ENCODE data around the gene RFLNA.
A peak's percentile ranks its signal among the peaks of the same experiment; 100 is the strongest.
"Not testable (repeated sequence)": the region's sequence is repeated elsewhere in the genome, so short reads cannot be mapped to it uniquely, and the experiment has no call there.

The RFLNA gene

DNA sequence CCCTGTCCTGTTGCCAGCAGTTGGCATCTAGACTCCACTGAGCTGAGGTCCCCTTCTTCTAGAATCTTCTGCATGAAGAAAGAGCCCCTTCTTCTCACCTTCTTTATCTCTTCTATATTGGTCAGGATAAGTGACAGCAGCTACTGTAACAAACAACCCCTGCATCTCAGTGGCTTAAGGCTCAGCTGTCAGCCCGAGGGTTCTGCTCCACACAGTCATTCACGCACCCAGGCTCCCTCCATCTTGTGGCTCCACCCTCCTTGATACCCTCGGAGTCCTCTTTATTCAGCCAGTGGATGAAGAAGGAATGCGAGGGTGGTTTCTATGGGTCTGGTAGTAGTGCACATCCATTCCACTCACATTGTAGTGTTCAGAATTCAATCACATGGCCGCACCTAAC lies 10.5 kb upstream of the RFLNA start:
- no peak for DNase-seq

- peak in 1 of 2 experiments; percentile 24 for DNase-seq
These were observed 8.5 kb upstream of the RFLNA start for GRCh38 chr12:124286414-124286813.

DNA sequence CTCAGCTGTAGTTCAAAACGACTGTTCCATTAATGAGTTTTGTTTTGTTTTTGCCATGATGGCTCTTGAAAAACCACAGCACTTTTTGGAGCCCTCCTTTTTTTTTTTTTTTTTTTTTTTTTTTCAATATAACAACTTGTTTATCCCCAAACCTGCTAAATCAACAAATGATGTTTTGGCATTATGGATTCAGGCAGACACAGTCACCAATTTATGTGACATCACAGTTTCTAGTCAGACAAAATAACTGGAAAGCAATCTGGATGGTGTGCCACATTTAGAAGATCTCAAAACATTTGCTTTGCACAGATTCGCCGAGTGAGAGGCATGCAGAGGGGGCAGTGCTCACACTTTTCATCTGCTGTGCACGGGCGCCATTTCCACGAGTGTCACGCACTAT lies 7.9 kb upstream of the RFLNA start:
- DNase-seq, result no peak

GRCh38 chr12:124289634-124290600 lies 5.0 kb upstream of the RFLNA start:
- DNase-seq, result no peak

DNA sequence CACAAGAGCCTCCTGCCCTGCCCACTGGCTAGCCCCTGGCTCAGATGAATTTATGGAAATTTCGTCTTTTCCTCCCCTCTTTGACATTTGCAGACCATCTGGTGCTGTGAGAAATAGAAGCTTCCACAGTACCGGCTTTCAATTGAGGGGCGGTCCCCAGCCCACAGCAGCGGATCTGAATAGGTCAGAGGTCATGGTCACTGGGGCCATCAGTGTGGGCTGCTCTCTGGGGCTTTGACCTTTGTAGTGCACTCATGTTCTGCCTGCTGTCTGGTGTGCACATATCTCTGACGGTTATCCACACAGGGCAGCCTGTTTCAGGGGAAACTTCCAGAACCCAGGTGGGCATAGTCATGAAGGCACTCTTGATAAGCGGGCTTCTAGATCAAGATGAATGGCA lies 2.5 kb upstream of the RFLNA start:
- DNase-seq, result no peak

DNA sequence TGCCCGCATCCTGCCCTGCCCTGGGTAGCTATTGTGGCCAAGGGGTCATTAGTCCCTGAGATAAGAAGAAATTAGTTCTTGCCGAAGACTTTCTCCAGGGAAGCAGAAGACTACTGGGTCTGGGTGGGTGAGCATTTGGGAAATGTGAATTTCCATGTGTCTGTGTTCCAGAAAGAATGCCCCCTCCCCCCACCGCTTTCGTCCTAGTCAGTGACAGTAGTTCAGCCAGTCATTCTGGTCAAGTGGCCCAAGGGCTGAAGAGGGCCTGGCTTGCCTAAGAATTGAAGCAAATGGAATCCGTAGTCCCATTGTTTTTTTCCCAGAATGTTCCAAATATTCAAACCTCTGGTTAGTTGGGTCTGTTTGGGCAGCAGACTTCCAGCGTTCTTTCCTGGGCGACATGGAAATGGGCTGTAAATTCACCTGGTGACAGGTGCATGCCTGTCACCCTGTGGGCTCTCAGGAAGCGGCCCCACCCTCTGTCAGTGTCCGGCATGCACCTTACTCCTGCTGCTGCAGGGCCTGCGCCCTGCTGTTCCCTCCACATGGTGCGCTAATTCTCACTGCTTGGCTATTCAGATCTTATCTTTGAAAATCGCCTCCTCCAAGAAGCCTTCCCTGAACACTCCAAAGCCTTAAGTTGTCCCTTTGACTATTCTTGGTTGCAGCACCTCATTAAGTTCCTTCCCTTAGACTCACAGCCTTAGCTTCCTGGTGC lies 1.4 kb upstream of the RFLNA start:
- DNase-seq, result no peak

GRCh38 chr12:124295431-124296058 lies 652 bp downstream of the RFLNA start:
- DNase-seq, result no peak

DNA sequence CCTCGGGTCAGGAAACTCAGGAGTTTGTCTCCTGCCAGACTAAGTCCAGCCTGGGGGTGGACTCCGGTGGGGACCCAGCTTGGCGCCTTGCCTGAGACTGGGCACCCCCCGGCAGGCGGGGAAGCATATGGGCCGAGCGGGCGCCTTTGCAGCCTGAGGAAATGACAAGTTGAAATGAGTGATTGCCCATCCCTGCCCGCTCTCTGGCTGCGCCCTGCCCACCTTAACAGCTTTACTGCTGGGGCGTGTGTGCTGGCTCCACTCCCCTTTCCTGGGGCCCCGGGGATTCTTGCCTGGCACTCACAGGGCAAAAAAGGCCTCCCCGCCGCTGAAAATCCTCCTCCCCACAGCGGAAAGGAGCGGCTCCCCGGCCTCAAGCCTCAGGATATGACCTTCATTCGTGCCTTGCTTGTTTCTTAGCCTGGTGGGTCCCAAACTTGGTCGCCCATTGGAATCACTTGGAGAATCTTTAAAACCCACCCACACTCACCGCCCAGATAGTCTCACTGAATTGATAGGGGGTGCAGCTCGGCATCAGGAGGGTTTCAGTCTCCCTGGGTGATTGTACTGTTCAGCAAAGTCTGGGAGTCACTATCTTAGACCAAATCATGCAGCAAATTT lies 1.5 kb downstream of the RFLNA start:
- no peak for DNase-seq

GRCh38 chr12:124296916-124297351 lies 2.0 kb downstream of the RFLNA start:
- DNase-seq, result no peak

GRCh38 chr12:124297389-124297788 lies 2.5 kb downstream of the RFLNA start:
- DNase-seq, result no peak

- no peak for DNase-seq
These were observed 3.0 kb downstream of the RFLNA start for GRCh38 chr12:124297856-124298255.

- DNase-seq, result no peak
These were observed 4.0 kb downstream of the RFLNA start for GRCh38 chr12:124298685-124299410.

- no peak for DNase-seq
These were observed 4.9 kb downstream of the RFLNA start for GRCh38 chr12:124299628-124300388.

DNA sequence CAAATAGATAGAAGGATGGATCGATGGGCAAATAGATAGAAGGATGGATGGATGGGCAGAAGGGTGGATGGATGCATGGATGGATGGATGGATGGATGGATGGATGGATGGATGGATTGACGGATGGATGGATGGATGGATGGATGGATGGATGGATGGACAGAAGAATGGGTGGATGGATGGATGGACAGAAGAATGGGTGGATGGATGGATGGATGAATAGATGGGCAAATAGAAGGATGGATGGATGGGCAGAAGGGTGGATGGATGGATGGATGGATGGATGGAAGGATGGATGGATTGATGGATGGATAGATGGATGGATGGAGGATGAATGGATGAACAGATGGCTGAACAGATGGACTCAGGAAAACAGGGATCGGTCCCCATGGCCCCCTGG lies 5.8 kb downstream of the RFLNA start:
- DNase-seq, result not testable (repeated sequence)

GRCh38 chr12:124301084-124301654 lies 6.3 kb downstream of the RFLNA start:
- no peak for DNase-seq

- DNase-seq, result no peak
These were observed 7.4 kb downstream of the RFLNA start for GRCh38 chr12:124302241-124302806.

GRCh38 chr12:124302807-124303578 lies 8.1 kb downstream of the RFLNA start:
- DNase-seq, result no peak

GRCh38 chr12:124303579-124304313 lies 8.9 kb downstream of the RFLNA start:
- no peak for DNase-seq

DNA sequence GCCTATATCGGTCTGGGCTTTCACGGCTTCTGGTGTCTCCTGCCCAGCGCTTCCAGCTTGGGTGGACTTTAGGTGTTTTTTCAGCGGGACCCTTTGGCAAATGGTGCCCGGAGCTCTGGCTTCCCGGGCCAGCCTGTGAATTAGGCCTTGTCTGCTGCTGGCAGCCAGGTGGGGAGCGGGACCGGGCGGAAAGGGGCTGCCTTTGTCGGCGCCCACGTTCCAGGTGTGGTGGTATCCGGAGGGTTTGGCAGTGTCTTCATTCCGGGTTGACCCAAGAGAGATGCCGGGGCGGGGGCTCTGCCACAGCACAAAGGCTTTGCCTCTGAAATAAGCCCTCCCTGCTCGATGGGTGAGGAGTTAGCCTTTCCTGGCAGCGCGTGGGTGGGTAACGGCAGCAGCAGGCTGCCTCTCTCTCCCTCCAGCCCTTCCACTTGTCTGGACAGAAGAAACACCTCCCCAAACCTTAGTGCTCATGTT lies 9.5 kb downstream of the RFLNA start:
- DNase-seq, result no peak
